Measurements from ENCODE around the gene ANO7. TPM values are rescaled to one million over a fixed set of nuclear protein-coding genes. Genes with fewer than 3 reads are reported as not detected.
"Not testable (repeated sequence)": the region's sequence is repeated elsewhere in the genome, so short reads cannot be mapped to it uniquely, and the experiment has no call there.

The ANO7 gene
- total RNA-seq, 2 donors from 2014 or later, result 1.2 to 1.8 TPM

- DNase-seq (no peak), ATAC-seq (no peak)
- intact Hi-C loops (cut with DNase I), result no loop called here
Measured at GRCh38 chr2:241185961-241186360, 2.5 kb upstream of the ANO7 start.

GRCh38 chr2:241187101-241187917, 1.2 kb upstream of the ANO7 start:
- DNase-seq (no peak), ATAC-seq (no peak)
- intact Hi-C loops (cut with DNase I), result no loop called here

DNA sequence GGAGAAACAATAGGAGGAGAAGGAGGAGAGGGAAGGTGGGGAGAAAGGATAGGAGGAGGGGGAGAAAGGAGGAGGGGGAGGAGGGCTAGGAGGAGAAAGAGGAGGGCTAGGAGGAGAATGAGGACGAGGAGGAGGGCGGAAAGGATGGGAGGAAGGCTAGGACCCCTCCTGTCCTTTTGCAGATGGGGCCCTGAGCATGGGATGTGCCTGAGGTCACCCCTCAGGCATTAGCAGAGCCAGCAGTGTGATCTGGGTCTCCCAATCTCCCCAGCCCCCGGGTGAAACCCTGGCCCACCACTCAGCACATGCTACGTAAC, 601 bp upstream of the ANO7 start:
- DNase-seq, result no peak
- intact Hi-C loops (cut with DNase I), result no loop called here
- ATAC-seq, result no peak

DNA sequence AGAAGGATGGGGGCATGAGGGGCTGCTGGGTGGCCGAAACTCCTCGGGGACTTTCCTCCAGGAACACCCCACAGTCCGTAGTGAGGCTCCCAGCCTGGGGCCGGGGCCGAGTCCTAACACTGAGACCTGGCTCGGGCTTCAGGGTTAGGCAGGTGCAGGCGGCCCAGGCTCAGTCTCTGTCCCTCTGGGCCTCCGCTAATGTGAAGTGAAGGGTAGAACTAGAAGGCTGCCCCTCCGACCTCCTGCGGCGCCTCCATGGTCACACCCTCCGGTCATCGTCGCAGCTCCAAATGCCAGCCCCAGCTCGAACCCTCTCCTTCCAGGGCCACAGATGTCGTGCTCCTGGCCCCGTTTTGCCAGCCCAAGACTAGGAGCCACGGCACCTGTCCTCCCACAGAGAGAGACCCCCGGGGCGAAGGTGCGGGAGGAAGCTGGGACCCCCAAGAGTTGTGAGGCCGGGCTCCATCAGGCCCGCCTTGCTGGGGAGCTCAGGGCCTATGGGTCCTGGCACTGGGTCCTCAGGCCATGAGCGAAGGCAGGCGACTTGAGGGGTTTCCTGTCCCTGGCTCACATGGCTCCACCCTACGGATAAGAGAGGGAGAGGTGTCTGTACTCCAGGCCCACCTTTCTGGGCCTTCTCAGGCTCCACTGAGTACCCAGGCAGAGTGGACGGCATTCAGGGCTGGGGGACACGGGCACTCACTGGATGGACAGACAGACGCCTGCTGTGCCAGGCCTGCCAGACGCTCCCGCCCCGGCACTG, 797 bp downstream of the ANO7 start:
- DNase-seq, result no peak
- intact Hi-C loops (cut with DNase I), result no loop called here
- ATAC-seq, result no peak

DNA sequence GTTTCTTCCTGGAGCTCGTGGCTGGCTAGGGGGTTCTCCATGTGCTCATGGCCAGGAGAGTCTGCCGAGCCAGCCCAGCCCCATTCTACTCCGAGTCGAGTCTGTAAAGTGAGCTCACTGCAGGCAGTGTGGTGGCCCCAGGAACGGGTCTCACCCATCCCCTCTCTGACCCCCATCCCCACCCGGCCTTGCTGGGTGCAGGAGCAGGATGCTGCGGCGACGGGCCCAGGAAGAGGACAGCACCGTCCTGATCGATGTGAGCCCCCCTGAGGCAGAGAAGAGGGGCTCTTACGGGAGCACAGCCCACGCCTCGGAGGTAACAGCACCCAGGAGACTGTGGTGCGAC, 1.4 kb downstream of the ANO7 start:
- no peak for ATAC-seq
- no peak for DNase-seq
- intact Hi-C loops (cut with DNase I), result no loop called here

GRCh38 chr2:241190291-241190981, 2.0 kb downstream of the ANO7 start:
- ATAC-seq (no peak), DNase-seq (peak; percentile 16)
- intact Hi-C loops (cut with DNase I), result no loop called here

DNA sequence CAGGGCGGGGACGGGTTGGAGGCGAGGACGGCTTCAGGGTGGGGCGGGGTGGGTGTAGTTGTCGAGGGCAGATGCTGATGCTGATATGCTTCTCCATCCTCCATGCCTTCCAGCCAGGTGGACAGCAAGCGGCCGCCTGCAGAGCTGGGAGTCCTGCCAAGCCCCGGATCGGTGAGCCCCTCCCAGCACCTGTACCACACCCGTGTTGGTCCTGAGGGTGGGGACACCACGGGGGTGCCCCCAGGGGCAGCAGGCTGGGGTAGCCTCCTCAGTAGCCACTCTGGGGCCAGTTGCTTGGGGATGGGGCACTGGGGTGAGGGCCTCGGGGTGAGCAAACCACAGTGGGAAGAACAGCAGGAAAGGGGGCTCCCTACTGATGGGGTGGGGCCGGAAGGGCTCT, 2.6 kb downstream of the ANO7 start:
- peak; percentile 18 for DNase-seq
- intact Hi-C loops (cut with DNase I), result no loop called here
- ATAC-seq, result no peak

DNA sequence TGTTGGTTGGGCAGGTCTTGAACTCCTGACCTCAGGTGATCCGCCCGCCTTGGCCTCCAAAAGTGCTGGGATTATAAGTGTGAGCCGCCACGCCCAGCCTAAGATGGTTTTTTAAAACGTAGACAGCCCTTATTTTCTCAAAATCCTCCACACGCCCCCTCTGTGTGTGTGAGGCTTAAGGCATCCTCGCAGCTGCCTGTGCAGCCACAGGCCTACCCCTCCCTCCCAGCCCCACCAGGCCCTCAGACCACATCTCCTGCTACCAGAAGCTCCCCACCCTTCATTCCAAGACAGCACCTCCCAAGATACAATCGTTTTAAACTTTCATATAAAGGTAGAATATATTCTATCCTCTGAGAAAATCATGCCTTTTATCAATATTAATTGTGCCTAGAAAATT, 4.8 kb downstream of the ANO7 start:
- no peak for DNase-seq

GRCh38 chr2:241194811-241195210, 6.3 kb downstream of the ANO7 start:
- DNase-seq (no peak), ATAC-seq (no peak)
- intact Hi-C loops (cut with DNase I), result no loop called here

More for the DNA sequence above, 4.8 kb downstream of the ANO7 start:
- no peak for ATAC-seq
- intact Hi-C loops (cut with DNase I), result no loop called here

DNA sequence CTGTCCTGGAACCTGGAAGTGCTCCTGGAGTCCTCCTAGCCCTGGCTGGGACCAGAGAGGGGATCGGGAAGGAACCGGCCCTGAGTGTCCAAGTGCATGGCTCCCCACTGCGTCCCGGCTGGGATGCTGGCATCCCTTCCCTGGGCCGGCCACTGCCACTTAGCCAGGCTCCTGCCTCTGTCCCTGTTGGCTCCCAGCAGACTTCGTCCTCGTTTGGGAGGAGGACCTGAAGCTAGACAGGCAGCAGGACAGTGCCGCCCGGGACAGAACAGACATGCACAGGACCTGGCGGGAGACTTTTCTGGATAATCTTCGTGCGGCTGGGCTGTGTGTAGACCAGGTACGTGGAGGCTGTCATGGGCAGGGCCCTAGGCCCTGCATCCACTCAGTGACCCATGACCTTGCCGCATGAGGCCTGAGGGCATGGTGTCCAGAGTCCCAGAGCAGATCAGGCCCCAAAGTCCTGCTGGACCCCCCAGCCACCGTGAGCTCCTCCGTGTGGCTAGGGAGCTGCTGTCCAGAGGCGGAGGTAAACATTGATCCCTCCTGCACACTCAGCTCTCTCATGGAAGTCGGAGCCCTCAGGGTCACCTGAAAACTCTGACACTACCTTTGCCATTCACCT, 7.1 kb downstream of the ANO7 start:
- DNase-seq (peak; percentile 14), ATAC-seq (no peak)
- intact Hi-C loops (cut with DNase I), result no loop called here

DNA sequence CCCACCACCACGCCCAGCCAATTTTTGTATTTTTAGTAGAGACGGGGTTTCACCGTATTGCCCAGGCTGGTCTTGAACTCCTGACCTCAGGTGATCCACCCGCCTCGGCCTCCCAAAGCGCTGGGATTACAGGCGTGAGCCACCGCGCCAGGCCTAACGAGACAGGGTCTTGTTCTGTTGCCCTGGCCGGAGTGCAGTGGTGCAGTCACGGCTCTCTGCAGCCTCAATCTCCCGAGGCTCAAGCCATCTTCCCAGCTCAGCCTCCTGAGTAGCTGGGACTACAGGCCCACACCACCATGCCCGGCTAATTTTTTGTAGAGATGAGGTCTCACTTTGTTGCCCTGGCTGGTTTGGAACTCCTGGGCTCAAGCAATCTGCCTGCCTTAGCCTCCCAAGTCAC, 8.8 kb downstream of the ANO7 start:
- intact Hi-C loops (cut with DNase I); DNase-seq; ATAC-seq: not testable (repeated sequence)

DNA sequence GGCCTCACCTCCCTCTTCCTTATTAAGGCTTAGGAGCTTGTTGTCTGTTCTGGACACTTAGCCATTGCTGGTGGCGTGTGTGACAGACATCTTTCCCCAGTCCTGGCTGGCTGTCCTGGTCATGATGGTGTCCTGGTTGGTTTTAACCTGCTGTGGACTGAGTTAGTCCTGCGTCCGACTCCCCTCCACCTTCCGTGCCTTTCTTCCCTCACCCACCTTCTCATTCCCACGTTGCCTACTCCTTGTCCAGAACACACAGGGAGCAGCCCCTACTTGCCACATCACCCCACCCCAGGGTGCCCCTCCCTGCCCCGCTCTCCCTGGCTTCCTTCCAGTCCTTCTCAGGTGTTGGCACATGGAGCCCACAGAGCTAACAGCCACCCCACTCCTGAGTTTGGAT, 9.5 kb downstream of the ANO7 start:
- ATAC-seq (no peak), DNase-seq (no peak)
- intact Hi-C loops (cut with DNase I), result no loop called here

- intact Hi-C loops (cut with DNase I), result no loop called here
- DNase-seq, result no peak
- ATAC-seq, result no peak
Measured at GRCh38 chr2:241198381-241199279, 10.2 kb downstream of the ANO7 start.

- DNase-seq, result no peak
- no peak for ATAC-seq
- intact Hi-C loops (cut with DNase I), result no loop called here
Measured at GRCh38 chr2:241199286-241199685, 10.8 kb downstream of the ANO7 start.

DNA sequence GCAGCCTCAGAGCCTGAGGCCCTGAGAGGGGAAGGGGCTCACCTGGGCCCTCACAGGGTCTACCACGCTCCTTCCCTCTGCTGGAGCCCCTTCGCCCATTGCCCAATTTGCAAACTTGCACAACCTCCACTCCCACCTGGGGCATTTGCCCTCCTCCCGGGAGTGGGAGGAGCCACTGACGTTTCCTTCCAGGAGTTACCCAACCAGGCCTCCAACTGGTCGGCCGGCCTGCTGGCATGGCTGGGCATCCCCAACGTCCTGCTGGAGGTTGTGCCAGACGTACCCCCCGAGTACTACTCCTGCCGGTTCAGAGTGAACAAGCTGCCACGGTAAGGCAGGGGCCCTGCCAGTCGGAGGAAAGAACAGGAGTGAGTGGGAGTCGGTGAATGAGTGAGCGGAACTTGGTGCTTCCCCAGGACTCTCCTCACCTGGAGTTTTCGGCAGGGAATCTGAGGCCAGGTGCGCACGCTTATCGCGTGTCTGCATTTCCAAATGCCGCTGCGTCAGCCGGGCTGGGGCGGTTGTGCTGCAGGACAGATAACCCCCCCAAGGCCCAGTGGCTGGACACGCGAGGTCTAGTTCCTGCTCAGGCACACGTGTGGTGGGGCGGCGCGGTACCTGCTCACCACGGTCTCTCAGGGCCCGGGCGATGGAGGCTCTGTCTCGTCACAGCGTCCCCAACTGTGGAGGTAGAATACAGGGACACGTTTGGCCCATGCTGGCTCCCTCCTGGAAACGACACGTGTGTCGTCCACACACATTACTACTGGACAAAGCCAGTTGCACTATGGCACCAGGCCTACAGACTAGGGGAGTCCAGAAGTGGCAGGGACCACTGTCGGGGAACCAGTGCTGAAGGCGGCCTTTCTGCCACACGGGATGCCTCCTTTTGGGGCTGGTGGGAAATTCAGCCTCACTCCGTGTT, 11.7 kb downstream of the ANO7 start:
- no peak for DNase-seq
- intact Hi-C loops (cut with DNase I), result no loop called here
- ATAC-seq, result no peak

GRCh38 chr2:241200822-241201395, 12.4 kb downstream of the ANO7 start:
- DNase-seq (no peak), ATAC-seq (no peak)
- intact Hi-C loops (cut with DNase I), result no loop called here

GRCh38 chr2:241201445-241202267, 13.2 kb downstream of the ANO7 start:
- ATAC-seq (no peak), DNase-seq (no peak)
- intact Hi-C loops (cut with DNase I), result no loop called here

Measured in left cardiac atrium (tissue), 4 donors.